Measurements from ENCODE around the gene GASK1A. TPM values are rescaled to one million over a fixed set of nuclear protein-coding genes. Genes with fewer than 3 reads are reported as not detected.

GASK1A gene
- total RNA-seq, 1 donor from 2014 or later, result 1.6 TPM

DNA sequence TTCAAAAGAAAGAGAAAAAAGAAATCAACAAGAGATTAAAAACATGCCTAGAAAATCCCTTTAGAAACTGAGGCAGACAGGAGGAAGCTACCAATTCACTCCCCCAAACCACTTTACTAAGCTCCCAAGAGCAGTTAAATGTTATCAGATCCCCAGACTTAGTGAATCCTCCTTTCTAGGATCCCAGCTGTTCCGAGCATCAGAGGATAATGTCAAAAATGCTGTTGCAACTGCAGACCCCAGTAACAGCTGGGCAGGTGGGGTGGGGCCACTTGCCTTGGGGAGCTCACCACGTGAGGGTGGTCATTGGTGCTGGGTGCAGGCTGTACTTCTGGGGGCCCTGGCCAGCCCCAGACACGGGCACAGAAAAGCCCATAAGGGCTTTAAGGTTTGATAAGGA, 117.7 kb downstream of the GASK1A start:
- no peaks in the 10 kb centered on the region for H3K36me3 ChIP-seq
- TF ChIP-seq, protein P1, sequence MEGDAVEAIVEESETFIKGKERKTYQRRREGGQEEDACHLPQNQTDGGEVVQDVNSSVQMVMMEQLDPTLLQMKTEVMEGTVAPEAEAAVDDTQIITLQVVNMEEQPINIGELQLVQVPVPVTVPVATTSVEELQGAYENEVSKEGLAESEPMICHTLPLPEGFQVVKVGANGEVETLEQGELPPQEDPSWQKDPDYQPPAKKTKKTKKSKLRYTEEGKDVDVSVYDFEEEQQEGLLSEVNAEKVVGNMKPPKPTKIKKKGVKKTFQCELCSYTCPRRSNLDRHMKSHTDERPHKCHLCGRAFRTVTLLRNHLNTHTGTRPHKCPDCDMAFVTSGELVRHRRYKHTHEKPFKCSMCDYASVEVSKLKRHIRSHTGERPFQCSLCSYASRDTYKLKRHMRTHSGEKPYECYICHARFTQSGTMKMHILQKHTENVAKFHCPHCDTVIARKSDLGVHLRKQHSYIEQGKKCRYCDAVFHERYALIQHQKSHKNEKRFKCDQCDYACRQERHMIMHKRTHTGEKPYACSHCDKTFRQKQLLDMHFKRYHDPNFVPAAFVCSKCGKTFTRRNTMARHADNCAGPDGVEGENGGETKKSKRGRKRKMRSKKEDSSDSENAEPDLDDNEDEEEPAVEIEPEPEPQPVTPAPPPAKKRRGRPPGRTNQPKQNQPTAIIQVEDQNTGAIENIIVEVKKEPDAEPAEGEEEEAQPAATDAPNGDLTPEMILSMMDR (IDR thresholded peaks at IDR 0.05; ENCODE audit: borderline replicate concordance), result no peak
- no peaks in the 10 kb centered on the region for H3K27me3 ChIP-seq (ENCODE audit: low read depth)
- DNase-seq, result no peak
- H3K4me3 ChIP-seq, result no peak overlapping the region
- no peaks in the 10 kb centered on the region for H3K9me3 ChIP-seq (replicated peaks)
- no peak overlapping the region for H3K27ac ChIP-seq (replicated peaks)
- intact Hi-C loops (cut with micrococcal nuclease), result no loop called here
- peaks cover 14% of the 10 kb centered on the region for H3K4me1 ChIP-seq

DNA sequence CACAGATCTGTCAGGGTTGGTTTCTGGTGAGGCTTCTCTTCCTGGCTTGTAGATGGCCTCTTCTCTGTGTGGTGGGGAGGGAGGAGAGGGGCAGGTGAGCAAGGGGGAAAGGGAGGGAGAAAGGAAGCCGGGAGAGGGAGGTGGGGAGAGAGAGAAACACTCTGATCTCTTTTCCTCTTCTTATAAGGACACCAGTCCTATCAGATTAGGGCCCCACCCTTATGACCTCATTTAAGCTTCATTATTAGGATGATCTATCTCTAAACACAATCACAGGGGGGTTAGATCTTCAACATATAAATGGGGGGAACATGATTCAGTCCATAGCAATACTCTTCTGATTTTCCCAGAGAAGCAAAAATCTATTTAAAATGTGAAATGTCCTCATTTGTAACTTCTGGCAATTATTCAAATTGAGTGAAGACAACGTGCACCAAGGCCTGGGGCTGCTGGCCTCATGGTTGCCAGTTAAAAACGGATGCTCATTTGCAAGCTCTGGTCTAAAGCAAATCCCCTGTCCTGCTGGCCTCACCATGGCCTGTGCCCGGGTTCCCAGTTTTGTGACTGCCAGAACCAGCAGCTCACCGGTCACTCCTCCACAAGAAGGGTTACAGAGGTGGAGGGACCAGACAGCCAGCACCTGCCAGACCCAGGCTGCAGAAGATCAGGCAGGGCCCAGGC, 118.4 kb downstream of the GASK1A start:
- intact Hi-C loops (cut with micrococcal nuclease), result no loop called here
- TF ChIP-seq, protein P1 (IDR thresholded peaks at IDR 0.05; ENCODE audit: borderline replicate concordance), result no peak
- no peak for DNase-seq
- Histone ChIP-seq H3K27me3 (ENCODE audit: low read depth) (no peaks in the 10 kb centered on the region), H3K36me3 (no peaks in the 10 kb centered on the region), H3K4me3 (no peak overlapping the region), H3K4me1 (peaks cover 20% of the 10 kb centered on the region), H3K9me3 (replicated peaks) (no peaks in the 10 kb centered on the region), H3K27ac (replicated peaks) (no peak overlapping the region)

DNA sequence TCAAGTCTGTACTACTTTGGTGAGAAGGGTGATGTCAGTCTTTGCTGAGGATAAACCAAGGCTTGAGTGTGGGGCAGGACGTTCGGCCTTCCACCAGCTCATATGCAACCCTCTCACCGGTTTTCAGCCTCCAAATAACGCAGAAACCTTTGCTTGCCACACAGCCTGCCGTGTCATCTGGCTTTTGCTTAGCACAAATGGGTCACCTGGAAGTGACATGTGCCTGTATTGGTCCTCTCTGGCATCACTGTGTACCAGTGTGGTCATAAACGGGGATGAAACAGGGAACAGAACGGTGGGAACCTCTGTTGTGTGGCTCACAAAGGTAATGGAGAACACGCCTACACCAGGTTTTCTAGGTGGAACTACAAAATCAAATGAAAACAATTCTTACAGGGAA, 119.7 kb downstream of the GASK1A start:
- H3K27me3 ChIP-seq (ENCODE audit: low read depth), result no peaks in the 10 kb centered on the region
- H3K36me3 ChIP-seq, result no peaks in the 10 kb centered on the region
- H3K4me1 ChIP-seq, result peaks cover 30% of the 10 kb centered on the region
- intact Hi-C loops (cut with micrococcal nuclease), result no loop called here
- TF ChIP-seq, protein P1 (IDR thresholded peaks at IDR 0.05; ENCODE audit: borderline replicate concordance), result no peak
- no peak overlapping the region for H3K4me3 ChIP-seq
- DNase-seq, result no peak
- no peaks in the 10 kb centered on the region for H3K9me3 ChIP-seq (replicated peaks)
- no peak overlapping the region for H3K27ac ChIP-seq (replicated peaks)

DNA sequence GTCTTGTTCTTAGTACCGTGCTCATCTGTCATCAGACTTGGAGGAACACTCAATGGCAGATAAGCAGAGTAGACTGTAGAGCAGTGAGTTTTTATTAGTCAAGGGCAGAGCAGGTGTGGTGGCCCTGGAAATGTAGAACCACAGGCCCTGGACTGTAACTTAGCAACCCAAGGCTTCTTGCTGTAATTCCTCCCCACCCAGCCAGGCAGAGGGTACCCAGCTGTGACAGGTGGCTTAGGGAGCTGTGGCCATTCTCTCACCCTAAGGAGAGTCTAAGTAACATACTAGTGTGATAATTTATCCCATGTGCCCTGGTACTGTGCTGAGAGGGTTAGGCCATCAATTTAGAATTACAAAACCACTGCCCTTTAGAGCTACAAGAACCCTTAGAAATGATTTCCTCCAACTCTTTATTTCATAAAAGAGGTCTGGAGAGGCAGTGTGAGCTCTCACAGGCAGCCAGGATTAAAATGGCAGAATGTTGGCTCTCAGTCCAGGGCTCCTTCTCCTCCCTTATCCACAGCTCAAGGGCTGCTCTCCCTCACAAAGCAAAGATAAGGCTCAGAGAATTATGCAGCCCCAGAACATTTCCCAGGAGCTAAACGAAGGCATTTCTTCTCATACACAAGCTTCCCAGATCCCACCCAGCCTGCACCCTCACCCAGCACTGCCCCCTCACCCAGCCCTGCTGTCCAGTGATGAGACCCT, 123.8 kb downstream of the GASK1A start:
- H3K36me3 ChIP-seq, result no peaks in the 10 kb centered on the region
- H3K9me3 ChIP-seq (replicated peaks), result no peaks in the 10 kb centered on the region
- H3K4me1 ChIP-seq, result peaks cover 45% of the 10 kb centered on the region
- no peaks in the 10 kb centered on the region for H3K27me3 ChIP-seq (ENCODE audit: low read depth)
- DNase-seq, result no peak
- H3K4me3 ChIP-seq, result no peak overlapping the region
- peak overlapping the region; percentile 42 for H3K27ac ChIP-seq (replicated peaks)
- TF ChIP-seq, protein P1 (IDR thresholded peaks at IDR 0.05; ENCODE audit: borderline replicate concordance), result no peak
- intact Hi-C loops (cut with micrococcal nuclease), result no loop called here

DNA sequence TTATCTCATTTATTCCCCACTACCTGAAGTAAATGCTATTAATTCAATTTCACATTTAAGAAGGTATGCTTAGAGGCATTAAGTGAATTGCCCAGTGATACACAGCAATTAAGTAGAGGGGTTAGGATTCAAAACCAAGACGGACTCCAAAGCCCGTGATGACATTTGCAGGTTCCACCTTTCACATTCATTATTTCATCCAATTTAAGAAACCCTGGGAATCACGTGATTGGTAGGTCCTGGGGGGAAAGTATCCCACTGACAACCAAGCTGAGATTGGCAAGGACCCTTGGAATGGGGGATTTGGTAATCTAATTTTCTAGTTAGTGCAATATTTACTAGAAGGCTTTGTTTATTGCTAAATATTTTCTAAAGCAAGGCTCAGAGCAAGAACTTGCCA, 124.9 kb downstream of the GASK1A start:
- Histone ChIP-seq H3K27ac (replicated peaks) (no peak overlapping the region), H3K4me3 (no peak overlapping the region), H3K27me3 (ENCODE audit: low read depth) (no peaks in the 10 kb centered on the region), H3K4me1 (peaks cover 45% of the 10 kb centered on the region), H3K36me3 (no peaks in the 10 kb centered on the region), H3K9me3 (replicated peaks) (no peaks in the 10 kb centered on the region)
- TF ChIP-seq, protein P1 (IDR thresholded peaks at IDR 0.05; ENCODE audit: borderline replicate concordance), result no peak
- no peak for DNase-seq
- intact Hi-C loops (cut with micrococcal nuclease), result no loop called here

Measured in left ventricle myocardium inferior (tissue), 1 donor.